GM18517 (cell line): ENCODE results near the gene CUX1.
A peak's percentile ranks its signal among the peaks of the same experiment; 100 is the strongest.
"Not testable (repeated sequence)": the region's sequence is repeated elsewhere in the genome, so short reads cannot be mapped to it uniquely, and the experiment has no call there.

Source experiments
- ATAC-seq: cut with Tn5 transposase; IDR thresholded peaks from one replicate; pipeline ENCODE4 v1.9.1; 2021; ENCODE audit warnings: mild to moderate bottlenecking, moderate library complexity; ENCODE audit not compliant: unreplicated experiment

CUX1 gene

DNA sequence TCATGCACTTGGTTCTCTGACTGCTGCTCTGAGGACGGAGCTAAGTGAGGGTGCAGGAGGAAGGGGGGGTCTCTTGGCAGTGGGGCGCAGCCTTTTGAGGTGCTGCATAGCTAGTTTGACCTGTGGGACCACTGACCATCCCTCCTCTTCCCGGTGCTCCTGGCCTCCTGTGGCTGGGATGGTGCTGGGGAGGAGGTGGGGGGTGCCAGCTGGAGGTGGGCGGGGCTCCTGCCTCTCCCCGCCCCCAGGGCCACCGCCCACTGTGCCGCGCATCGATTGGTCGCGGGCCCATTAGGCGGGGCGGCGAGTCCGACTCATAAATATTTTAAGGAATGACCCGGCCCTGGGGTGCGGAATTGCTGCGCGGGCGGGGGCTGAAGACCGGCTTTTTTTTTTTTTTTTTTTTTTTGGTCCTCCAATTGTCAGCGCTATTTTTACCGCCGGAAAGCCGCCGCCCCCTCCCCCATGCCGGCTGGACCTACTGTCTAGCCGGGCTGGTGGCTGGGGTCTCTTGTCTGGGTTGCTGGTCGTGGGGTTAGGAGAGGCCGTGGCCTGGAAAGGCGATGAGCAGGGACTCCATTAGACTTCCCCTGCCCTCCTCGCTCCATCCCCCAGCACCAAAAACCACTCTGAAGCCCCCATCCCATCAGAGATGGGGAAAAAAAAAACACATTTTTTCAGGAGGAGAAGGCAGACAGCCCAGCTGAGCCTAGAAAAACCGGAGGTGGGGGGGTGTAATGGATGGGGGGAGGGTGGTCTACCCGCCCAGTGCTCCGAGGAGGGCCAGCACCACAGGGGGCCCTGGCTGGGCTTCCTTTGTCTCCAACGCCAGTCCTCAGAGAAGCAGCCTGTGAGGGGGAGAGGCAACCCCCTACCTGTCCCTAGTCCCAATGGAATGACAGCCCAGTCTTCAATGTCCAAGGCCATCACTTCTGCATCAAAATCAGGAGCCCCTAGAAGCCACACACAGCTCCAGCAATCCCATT lies 475.7 kb downstream of the CUX1 start:
- no peak for ATAC-seq

- ATAC-seq, result no peak
Observed at GRCh38 chr7:102294589-102294988, 477.2 kb downstream of the CUX1 start.

DNA sequence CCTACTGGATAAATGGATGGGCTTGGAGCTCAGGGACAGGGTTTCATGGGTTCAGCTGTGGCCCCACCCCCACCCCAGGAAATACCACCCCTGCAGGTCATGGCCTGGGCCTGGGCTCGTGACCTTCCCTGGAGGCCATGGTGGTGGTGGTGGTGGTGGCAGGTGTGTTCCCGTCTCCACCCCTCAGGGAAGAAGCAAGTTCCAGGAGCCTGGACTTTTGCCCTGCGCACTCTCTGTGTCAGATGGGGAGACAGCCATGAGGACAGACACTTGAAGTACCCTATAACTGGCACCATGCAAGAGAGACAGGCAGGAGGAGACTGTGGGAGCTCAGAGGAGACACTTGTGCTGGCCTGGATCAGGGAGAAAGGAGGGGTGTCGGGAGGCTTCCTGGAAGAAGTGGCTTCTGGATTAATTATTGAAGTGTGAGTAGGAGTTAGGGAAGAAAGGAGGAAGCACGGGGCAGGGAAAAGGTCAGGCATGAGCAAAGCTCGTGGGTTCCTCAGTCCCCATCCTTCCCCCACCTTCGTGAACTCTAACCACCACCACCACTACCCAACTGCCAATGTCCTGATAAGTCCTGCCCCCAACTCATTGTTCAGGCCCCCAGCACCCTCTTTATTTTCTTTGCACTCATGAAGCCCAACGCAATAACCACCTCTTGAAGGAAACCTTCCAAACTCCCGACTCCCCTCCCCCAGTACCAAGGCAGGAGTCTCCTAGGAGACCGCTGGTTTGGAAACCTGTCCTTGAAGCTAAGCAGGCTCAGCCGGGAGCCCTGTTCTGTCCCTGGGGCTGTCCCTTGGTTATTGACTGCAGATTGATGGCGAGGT lies 478.1 kb downstream of the CUX1 start:
- no peak for ATAC-seq

- no peak for ATAC-seq
Observed at GRCh38 chr7:102296179-102296438, 478.7 kb downstream of the CUX1 start.

- no peak for ATAC-seq
Observed at GRCh38 chr7:102296514-102296913, 479.1 kb downstream of the CUX1 start.

DNA sequence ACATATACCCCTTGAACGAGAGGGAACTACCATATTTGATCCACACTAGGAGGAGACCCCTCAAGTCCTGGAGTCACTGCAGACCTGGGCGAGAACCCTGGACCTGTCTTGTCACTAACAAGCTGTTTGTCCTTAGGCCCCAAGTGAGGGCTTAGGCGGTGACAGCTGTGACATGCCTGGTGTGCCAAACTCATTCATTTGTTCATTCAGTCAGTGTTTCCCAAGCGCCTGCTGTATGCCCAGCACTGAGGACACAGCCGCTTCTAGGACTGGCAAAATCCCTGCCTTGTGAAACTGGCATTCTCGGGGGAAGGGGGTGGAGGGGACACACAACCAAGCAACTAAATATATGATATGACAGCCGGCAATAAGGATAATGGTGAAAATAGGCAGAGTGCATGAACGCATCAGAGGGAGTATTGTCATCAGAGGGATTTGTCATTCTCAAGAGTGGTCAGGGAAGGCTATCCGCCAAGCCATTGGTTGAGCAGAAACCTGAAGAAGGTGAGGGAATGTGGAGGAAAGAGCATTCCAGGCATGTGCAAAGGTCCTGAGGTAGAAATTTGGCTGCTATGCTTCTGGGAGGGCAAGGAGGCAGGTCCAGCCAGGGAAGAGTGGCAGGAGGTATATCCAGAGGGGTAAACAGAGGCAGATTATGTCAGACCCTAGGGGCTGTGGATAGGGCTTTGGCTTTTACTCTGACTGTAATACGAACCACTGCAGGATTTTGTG lies 480.2 kb downstream of the CUX1 start:
- ATAC-seq, result no peak

GRCh38 chr7:102300643-102301221 lies 483.3 kb downstream of the CUX1 start:
- no peak for ATAC-seq

- not testable (repeated sequence) for ATAC-seq
Observed at GRCh38 chr7:102301367-102301766, 483.9 kb downstream of the CUX1 start.

DNA sequence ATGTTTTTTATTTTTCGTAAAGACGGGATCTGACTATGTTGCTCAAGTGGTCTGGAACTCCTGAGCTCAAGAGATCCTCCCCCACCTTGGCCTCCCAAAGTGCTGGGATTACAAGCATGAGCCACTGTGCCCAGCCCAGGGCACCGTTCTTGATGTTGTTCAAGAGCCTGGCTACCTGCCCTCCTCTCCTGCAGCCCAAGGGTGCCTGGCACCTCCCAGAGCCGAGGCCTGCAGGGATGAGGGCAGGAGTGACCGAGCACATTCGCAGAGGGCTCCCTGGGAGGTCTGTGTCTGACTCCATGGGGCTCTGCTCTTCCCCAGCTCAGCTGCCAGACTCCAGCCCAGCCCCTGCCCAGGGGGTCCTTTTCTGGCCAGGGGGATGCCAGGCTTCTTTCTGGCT lies 484.6 kb downstream of the CUX1 start:
- no peak for ATAC-seq

- no peak for ATAC-seq
Observed at GRCh38 chr7:102303669-102304422, 486.4 kb downstream of the CUX1 start.

- no peak for ATAC-seq
Observed at GRCh38 chr7:102304668-102305067, 487.2 kb downstream of the CUX1 start.

GRCh38 chr7:102305414-102306268 lies 488.2 kb downstream of the CUX1 start:
- ATAC-seq, result peak; percentile 61

DNA sequence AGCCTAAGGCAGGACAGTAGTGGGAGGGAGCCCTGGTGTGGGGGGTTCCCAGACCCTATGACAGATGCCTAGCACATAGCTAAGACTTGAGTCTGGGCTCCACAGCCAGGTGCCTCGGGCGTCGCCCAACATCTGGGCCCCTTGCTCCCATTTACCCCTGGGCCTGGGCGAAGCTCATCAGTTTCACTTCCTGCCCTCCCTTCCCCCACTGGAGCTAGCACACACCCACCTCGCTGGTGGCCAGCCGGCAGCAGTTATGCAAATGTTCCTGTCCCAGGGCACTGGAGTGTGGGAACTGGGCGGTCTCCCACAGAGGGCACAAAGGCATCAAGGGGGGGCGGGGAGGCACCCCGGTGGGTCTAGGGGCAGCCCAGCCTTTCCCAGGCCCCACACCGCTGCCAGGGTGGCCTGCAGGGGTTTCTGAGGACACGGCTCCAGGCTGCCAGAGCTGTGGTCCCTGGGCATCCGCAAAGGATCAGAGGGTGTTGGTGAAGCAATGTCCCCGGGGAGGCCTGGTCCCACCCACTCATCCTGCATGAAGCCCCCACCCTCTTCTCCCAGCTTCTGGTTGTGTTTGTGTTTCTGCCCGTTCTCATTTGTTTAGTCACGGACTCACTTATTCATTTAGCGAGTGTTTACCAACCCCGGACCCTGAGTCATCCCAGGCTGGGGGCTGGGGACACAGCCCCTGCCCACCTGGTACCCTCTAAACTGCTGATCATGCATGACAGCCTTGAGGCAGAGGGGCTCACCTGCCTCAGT lies 489.7 kb downstream of the CUX1 start:
- peak; percentile 70 for ATAC-seq

- ATAC-seq, result no peak
Observed at GRCh38 chr7:102310414-102310815, 493.0 kb downstream of the CUX1 start.

DNA sequence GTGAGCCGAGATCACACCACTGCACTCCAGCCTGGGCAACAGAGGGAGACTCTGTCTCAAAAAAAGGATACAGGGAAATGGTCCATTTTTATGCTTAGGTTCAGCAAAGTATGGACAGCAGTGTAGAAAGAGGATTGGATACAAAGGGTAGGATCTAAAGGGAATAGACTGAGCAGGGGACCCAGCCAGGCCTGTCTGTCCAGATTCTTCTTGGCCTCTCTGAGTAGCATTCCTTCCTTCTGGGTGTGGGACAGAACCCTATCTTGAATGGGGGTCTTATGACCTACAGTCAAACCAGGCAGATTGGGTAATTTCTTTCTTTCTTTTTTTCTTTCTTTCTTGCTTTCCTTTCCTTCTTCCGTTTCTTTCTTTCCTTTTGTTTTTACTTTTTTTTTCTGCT lies 494.9 kb downstream of the CUX1 start:
- ATAC-seq, result no peak

DNA sequence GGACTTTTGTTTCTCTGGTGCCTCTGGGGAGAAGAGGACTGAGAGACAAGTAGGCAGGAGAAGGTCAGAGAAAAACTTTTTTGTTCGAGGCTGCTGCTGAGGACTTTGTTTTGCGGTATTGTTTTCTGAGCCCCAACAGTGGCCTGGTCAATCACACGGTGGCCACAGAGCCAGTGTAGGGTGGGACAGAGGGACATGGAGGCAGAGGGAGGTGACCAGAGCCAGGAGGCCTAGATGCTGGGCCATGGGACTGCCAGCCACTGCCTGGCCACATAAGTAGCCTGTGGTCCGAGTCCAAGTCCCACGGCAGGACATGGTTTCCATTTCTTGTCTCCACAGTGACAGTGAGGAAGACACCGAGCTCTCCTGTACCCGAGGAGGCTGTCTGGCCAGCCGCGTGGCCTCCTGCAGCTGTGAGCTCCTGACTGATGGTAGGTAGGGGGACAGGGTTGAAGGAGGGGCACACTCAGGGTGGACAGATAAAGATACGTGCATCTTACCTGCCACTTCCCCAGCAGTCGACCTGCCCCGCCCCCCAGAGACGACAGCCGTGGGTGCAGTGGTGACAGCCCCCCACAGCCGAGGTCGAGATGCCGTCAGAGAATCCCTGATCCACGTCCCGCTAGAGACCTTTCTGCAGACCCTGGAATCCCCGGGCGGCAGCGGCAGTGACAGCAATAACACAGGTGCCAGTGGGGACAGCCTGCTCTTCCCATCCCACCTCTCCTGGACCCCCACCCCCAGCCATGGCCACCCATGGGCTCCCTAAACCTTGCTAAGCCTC lies 496.8 kb downstream of the CUX1 start:
- no peak for ATAC-seq

GRCh38 chr7:102317231-102318059 lies 500.0 kb downstream of the CUX1 start:
- ATAC-seq, result no peak
